GM19240 (cell line): ENCODE results near the gene ADCY3.
"Not testable (repeated sequence)": the region's sequence is repeated elsewhere in the genome, so short reads cannot be mapped to it uniquely, and the experiment has no call there.

ENCODE experiments used
- DNase-seq: peaks from one replicate; pipeline ENCODE4 v3.0.0; 2011; ENCODE audit warnings: low spot score; ENCODE audit not compliant: insufficient read length

Gene ADCY3

DNA sequence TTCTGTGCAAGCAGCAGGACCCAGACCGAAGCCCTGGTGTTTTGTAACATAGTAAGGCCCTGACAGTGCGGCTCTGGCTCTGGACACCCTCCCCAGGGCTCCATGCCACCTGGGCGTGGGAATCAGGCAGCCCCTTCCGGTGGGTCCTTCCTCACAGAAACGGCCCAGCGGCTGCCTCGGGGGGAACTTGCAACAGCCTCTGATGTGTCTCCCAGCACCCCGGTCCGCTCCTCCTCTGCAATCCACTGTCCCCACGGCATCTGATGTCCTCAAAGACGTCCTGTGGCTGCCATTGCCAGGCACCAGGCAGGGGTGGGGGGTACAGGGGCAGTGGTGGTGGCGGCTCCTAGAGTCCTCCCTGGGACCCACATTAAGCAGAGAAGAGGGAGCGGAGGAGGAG is 68.0 kb downstream of the ADCY3 start:
- DNase-seq: no peak

DNA sequence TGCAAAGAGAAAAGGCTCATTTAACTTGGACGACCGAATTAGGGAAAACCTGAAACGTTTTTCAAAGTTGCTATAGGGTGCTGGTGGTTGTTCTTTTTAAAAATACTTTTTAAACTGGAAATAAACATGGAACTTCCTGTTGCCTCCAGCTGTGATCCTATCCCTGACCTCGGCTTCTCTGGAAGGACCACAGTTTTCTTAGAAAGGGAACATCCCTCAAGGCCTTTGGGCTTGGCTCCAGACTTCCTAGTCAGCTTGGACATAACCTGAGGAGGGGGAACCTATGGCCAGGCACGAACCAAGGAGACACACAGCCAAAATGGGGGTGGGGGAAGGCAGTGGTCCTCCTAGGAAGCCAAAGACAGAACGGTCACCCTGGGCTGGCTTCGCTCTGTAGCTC is 69.1 kb downstream of the ADCY3 start:
- DNase-seq: no peak

DNA sequence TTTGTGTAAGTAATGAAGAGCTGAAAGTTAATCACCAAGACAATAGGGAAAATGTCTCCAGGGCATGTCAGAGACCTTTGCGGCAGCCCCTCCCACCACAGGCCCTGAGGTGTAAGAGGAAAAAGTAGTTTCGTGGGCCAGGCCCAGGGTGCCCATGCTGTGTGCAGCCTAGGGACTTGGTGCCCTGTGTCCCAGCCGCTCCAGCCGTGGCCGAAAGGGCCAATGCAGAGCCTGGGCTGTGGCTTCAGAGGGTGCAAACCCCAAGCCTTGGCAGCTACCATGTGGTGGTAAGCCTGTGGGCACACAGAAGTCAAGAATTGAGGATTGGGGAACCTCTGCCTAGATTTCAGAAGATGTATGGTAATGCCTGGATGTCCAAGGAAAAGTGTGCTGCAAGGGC is 74.3 kb downstream of the ADCY3 start:
- DNase-seq: no peak

DNA sequence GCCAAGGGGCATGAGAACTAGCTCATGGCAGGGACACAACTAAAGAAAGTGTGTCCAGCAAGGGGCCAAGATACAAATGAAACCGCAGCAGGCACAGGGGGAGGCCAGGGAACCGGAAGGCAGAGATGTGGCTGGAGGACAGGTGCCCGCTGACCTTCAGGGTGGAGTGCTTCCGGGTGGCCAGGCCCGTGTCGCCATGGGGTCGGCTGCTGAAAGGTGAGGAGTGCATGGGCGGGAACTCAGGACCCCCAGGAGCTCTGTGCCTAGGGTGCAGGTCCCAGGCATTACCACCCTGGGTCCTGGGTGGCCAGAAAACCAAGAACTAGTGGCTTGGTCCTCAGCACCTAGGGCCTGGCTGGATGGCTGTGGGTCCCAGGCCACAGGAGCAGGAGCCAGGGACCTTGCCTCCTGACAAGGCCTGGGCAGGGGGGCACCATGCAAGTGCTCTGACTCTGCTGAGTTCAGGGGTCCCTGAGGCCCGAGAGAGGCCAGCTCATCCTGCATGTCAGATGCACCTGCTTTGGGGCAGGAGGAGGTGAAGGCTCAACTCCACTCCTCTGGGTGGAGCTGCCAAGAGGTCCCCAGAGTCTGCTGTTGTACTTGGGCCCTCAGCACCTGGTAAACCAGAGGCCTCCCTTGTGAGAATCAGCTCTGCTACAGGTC is 75.9 kb downstream of the ADCY3 start:
- DNase-seq: no peak

DNA sequence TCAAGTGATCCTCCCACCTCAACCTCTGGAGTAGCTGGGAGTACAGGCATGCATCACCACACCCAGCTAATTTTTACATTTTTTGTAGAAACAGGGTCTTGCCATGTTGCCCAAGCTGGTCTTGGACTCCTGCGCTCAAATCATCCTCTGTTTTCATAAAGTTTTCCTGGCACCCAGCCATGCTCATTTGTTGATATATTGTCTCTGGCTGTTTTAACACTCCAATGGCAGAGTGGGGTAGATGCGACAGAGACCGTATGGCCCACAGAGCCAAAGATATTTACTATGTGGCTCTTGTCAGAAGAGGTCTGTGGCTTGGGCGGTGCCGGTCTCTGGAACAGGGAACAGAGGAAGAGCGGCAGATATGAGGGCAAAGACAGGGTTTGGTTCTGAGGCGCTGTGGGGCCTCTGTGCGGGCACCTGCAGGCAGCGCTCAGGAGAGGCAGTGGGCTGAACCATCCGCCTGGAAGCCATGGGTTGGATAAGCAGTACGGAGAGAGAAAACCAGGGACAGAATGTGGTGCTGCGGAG is 76.6 kb downstream of the ADCY3 start:
- no peak for DNase-seq

DNA sequence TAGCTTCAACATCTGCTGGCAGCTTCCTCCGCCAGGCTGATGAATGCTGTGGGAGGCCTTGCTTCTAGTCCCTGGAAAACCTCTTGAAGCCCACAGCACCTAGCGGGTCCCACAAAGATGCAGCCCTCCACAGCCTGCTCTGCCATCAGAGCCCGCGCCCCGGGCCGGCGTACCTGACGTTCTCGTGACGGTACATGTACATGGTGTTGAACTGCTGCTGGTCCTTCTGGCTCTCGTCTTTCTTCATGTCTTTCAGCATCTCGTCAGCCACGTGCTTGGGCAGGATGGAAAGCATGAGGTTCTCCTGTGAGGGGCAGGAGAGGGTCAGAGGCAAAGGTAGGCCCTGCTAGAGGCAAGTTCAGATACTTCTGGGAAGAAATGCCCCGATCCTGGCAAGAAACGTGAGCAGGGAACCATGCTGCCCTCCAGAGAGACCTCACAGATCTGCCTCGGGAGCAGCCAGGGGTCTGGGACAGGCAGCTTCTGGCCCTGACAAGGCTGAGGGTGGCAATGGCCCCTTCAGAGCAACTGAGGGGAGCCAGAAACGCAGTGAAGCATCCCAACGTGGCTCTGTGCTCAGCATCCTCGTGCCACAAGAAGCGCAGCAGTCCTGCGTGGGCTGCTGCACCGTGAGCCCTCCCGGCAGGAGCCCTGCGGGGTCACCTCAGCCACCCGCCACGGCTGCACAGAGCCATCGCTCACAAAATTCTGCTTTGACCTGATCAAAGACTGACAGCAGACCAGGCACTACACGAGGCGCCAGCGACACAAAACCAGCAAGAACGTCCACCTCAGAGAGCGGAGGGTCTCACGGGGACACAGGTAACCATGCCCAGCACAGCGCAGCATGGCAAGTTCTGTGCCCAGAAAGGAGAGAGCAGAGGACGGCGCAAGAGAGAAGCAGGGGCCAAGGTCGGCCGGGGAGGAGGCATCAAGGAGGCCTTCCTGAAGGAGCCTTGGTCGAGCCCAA is 77.7 kb downstream of the ADCY3 start:
- DNase-seq: no peak

DNA sequence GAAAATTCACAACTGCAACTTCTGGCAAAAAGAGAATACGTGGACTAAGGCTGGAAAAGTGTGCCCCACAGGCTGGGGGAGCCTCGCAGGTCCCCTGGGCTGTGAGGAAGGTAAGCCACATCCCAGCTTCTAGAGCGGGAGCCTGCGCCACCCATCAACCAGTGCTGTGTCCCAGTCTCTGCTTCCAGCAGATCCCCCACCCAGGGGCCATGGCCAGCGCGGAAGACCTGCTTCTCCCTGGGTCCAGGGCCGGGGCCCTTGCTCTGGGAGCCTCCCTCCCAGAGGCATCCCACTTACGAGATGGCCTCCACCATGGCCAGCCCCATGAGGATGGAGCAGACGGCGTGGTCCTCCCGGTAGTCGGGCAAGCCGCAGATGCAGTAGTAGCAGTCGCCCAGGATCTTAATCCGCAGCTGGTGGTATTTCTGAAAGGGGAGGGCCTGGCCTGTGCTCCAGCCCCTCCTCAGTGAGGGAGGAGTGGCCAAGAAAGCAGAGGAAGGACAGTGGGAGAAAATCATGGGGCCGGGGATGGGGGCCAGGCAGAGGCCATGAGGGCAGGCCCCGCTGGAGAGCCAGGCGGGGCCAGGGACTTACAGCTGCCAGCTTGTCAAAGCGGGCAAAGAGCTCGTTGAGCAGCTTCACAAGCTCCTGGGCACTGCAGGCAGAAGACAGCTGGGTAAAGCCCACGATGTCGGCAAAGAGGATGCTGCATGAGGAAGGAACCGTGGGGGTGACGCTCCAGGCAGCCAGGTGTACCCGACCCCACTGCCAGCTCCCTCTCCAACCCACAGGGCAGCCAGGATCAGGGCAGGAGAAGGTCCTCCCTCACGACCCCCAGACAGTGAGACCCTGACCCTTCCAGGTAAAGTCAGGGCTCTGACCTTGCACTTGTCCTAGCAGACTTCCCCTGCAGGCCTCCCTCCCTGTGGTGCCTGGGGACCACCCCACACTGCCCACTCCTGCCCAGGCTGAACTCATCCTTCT is 78.8 kb downstream of the ADCY3 start:
- DNase-seq: no peak

DNA sequence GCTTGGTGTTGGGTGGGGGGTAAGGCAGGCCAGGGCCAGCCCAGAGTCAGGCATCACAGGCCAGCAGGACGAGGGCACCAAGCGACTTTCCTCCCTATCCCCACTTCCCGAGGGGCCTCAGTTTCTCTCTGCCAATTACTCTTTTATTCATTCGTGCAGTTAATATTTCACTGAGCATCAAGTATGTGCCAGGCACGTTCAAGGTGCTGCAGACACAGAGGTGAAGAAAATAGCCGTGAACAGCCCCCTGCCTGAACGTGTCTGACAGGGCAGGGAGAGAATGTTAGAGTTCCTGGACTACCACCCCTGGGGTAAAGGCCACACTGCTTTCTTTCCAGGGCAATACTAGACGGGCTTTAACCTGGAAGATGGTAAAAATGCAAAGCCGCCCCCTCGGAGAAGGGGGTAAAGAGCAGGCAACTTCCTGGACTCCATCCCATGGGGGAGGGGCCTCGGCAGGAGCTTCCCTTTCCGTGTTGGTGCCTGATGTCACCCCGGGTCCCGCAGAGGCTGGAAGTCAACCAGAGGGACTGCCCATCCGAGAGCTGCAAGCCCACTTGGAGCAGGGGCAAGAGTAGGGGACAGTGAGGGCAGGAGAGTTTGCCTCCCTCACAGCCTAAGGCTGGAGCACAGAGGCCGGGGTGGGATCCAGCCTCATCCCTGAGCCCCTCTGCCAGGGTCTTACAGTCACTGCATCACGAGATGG is 79.7 kb downstream of the ADCY3 start:
- no peak for DNase-seq

DNA sequence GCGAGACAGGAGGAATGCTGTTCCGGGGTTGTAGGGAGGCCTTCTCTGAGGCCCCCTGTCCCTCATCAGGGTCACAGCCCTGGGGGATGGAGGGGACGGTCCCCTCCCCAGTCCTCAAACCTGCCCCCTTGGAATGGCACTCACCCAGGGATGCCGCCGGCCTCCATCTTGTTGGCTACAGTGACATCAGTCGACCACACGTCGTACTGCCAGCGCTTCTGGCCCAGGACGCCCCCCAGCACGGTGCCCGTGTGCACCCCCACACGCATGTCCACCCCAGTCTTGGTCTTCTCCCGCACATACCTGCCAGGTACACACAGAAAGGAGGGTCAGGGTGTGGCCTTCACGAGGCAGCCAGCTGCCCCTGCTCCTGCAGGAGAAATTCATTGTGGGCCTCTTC is 80.3 kb downstream of the ADCY3 start:
- DNase-seq: no peak

DNA sequence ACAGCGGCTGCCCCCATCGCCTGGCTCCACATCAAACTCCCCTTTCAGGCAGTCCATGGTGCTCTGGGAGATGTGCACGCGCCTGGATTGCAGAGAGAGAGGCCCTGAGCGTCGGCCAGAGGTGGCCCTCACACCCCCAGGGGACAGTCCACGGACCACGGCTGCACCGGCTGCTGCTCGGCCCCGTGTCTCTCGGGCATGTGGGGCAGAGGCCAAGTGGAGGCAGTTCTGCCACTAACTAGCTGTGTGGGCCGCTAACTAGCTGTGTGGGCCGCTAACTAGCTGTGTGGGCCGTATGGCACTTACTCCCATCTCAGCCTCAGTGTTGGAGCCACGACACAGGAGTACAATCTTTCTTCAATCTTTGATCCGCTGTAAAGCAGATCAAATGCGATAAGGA is 81.5 kb downstream of the ADCY3 start:
- no peak for DNase-seq

DNA sequence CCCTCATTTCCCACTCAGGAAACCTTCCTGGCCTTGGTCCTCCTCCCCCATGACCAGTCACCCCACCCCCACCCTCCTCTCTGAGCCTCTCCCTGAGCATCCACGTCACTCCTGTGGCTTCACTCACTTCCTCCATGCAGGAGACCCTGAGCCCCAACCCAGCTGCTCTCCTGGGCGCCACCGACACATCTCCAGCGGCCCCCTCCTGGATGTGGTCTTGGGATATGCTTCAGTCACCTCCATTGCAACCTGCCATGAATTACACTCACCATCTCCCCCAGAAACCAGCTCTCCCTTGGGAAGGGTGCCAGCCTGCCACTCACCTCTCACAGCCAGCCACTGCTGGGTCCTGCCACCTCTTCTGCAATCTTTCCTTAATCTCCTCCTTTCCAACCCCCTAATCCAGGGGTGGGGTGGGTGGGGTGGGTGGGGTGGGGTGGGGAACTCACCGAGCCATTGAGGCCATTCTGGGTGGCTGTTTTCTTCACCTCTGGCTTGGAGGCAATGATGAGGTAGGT is 82.0 kb downstream of the ADCY3 start:
- no peak for DNase-seq

DNA sequence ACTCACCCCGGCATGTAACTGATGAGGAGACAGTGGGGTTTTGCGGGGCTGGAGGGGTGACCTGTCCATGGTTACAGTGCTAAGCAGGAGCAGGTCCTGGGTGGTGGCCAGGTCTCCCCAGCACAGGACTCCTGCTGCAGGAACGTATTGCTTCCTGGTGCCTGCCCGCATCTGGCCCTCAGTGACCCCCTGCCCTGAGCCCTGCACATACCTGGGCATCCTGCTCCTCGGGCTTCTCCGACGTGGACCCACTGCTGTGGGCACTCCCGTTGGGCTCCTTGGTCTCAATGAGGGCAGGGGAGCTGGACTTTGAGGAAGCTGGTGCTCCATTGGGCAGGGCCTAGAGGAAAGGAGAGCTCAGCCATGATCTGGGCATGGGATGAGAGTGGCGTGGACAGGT is 83.3 kb downstream of the ADCY3 start:
- no peak for DNase-seq

DNA sequence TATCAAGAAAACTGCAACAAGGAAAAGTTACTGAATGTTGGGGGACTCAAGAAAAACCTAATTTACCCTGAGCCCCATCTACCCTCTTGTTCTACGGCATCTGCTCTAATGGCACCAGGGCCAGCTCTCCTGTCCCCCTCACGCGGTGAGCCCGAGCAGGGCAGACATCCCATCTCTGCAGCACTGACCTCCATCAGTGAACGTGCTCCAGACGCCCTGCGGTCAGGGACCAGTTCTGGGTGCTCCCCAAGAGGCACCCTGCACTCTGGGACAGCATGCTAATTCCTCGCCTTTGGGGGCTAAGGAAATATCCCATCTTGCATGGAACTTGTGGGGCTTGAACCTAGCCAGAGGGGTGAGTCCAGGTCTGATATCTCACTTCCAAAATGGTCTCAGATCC is 83.8 kb downstream of the ADCY3 start:
- DNase-seq: no peak

DNA sequence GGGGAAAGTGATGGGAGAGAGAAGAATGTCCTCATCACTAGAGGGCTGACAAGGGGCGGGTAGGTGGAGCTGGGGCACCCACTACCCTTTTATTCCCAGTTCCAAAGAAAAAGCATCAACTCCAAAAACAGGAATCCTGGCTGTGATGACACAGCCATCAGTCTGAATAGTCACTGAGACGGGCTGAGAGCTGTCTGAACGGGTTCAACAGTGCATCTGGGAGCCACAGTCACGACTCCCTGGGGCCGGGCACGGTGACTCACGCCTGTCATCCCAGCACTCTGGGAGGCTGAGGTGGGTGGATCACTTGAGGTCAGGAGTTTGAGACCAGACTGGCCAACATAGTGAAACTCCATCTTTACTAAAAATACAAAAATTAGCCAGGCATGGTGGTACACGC is 84.6 kb downstream of the ADCY3 start:
- DNase-seq: not testable (repeated sequence)

DNA sequence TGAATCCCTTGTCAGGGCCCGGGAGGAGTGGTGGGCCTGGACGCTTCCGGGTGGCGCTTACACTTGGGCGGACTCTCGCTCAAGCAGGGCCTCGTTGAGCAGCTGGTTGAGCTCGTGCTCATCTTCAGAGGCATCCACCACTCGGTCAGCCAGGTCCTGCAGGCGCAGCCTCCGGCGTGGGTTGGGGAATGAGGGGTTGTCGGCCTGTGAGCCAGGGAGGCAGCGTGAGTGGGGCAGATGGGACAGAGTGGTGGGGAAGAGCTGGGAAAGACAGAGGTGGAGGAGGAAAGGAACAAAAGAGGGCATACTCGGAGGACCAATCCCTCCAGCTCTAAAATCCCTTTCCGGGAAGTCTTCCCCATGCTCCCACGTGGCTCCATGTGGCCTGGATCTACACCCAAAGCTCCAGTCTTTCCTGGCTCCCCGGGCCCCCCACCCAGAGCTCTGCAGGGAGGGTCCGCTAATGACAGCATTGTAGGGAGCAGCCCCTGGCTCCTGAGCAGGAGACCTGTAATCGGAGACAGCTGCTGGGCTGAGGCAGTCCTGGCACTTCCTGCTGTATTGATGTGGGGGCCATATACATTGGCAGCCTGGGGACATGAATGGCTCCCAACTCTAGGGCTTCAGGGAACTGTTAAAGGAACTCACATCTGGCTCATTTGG is 85.2 kb downstream of the ADCY3 start:
- no peak for DNase-seq

DNA sequence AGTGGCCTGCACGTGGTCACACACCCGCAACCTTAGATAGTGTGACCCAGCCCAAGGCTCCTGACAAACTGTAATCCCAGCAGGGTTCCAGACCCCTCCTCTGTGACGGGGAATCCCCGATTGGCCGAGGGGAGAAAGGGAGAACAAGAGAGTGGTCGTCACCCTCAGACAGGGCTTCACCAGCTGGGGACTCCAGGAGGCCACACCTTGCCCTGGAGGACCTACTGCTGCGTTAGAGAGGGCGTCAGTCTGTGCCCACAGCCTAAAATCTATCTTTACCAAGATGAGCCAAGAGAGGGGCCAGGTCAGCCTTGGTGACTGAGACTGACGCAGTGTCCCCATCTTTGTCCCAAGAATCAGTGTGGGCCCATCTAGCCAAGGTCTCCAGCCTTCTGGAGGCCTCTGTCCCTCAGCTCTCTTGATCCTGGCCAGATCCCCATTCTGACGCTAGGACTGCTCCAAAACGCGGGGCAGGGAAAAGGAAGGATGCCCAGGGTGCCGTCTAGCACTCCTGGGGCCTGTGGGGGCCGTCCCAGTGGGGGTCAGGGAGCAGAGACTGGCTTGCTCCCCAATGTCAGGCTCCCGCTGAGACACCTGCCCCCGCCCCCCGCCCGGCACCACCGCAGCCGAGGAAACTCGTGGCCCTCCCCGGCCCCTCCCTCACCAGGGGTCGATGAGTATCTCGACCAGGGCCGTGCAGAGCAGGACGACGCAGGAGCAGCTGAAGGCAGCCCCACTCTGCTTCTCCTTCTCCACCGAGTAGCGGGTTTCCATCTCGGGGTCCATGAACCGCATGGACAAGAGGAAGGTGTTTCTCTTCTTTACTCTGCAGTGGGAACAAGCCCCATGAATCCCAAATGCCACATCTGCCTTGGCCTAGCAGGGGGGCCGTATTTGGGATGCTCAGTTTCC is 86.0 kb downstream of the ADCY3 start:
- DNase-seq: no peak

DNA sequence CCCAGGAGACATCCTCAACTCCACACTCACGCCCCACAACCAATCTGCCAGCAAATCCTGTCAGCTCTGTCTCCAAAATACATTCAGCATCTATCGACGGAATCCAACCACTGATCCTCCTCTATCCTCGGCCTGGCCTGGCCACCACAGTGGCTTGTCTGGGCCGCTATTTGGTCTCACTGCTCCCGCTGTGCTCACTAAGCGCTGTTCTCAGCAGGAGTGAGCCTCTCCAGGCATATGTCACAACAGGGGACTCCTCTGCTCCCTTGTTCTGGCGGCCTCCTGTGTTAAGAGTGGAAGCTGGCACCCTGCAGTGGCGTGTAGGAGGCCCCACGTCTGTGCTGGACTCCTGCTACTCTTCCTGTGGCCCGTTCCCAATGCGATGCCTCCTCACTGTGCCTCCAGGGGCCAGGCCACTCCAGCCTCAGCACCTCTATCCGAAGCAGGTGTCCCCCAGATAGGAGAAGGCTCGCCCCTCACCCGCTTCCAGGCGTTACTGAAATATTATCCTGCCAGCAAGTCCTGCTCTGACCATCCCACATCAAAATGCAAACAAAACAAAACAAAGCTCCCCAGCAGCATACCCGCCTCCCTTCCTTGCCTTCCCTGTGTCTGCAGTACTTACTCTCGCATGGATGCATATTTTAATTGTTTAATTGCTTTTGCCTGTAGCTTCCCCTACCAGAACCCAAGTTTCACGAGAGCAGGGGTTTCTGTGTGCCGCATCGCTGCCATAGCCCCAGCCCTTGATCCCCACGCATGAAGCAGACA is 86.9 kb downstream of the ADCY3 start:
- no peak for DNase-seq

DNA sequence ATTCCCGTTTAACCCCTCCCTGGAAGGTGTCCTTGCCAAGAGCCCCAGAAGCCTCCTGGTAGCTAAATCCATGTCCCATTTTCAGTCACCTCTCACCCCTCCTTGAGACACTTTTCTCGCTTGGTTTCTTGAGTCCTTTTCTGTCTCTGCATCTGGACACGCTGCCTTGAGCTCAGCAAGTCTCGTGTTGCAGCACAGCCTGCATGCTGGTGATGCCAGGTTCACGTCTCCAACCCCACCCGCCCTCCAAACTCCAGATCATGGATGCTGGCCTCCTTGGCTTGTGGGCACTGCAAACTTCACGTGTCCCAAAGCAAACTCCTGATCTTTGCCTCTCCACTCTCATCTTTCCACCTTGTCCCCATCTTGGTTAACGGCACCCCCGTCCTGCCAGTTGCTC is 87.5 kb downstream of the ADCY3 start:
- DNase-seq: no peak
